Superior temporal gyrus (tissue), 1 donor: ENCODE measurements around the gene NNMT.

Experiments used
- DNase-seq: peaks from one replicate; pipeline ENCODE4 v3.0.0-alpha.2; 2016; ENCODE audit errors: extremely low spot score

Gene NNMT

DNA sequence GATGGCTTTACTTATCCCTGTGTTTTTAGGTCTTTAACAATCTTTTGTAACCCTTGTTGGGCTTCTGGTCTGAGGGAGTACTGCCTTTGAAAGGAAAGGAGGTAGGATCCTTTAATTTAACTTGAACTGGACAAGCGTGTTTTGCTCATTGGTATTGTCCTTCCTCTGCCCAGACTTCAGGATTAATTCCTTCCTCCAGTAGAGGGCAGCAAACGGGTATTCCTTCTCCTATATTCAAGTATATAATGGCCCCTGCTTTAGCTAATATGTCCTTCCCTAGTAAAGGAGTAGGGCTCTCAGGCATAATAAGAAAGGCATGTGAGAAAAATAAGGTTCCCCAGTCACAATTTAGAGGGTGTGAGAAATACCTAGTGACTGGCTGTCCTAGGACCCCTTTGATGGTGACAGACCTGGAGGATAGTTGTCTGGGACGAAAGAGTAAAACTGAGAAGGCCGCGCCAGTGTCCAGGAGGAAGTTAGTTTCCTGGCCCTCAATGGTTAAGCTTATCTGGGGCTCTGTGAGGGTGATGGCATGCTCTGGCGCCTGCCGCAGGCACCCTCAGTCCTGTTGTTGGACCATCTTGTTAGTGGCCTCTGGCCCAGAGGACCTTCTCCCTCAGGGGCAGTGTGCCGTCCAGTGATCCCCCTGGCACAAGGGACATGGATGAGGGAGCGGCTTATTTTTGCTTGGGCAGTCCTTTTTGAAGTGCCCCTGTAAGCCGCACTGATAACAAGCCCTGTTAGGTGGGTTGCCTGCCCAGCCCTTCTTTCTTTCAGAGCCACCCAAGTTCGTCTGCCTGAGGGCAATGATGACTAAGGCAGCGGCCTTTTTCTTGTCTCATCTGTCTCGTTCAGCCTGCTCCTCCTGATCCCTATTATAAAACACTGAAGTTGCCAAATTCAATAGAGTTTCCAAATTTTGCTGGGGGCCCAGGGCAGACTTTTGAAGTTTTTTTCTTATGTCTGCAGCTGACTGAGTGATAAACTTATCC lies 52.3 kb downstream of the NNMT start:
- DNase-seq = peak; percentile 86

DNA sequence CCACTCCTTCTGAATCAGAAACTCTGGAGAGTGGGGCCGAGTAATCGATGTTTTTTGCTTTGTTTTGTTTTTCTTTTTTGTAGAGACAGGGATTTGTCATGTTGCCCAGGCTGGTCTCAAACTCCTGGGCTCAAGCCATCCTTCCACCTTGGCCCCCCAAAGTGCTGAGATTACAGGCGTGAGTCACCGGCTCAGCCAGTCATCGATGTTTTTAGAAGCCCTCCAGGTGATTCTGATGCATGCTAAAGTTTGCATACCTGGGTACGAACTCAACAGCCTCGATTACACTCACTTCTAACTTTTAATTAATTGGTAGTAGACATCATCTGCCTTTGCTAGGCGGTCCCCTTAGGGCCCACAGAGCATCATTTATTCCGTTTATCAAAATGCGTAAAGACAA lies 53.8 kb downstream of the NNMT start:
- DNase-seq = no peak

DNA sequence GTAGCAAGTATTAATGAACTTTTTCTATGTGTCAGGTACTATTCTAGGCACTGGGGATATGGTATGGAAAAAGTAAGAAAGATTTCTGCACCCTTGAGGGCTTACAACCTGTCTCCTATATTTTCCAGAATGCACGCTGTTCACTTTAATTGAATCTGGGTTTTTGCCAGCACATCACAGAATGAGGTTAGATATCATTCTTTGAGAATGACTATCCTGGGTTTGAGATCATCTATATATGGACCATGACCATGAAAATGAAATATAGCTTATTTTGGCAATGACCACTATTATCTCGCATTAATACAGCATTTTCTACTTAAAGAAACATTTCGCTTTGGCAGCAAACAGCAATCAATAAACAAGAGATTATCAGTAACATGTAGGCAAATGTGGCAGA lies 57.2 kb downstream of the NNMT start:
- no peak for DNase-seq

DNA sequence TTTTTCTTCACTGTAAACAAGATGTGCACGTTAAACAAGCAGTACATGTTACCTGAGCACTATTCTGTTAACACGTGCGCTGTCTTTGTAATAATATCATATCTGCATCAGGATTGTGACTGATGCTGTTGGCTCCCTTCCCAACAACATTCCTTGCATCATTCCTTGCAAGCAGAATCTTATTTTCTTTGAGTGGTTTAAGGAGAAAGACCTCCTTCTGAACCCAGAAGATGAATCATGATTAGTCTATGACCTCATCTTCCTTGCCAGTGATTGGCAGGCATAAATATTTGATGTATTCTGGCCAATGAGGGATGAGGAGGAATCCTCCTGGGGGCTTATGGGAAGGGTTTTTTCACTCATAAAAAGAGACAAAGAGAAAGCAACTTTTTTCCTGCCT lies 57.9 kb downstream of the NNMT start:
- no peak for DNase-seq

DNA sequence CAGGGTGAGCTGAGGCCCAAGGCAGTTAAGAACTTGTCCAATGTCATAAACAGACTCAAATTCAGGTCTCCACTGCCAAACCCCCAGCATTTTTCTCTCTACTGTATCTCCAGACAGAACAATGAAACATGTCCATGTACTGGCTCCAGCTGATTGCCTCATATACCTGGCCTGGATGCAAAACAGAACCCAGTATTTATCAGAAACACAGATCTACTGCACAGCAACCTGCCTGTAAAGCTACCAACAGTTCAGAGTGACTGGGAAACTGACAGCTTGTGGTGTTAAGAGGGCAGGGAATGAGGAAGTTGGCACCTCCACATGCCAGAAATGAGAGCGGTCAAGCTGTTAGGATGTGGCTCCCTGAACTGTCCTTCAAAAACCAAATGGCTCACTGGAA lies 62.5 kb downstream of the NNMT start:
- DNase-seq = no peak

DNA sequence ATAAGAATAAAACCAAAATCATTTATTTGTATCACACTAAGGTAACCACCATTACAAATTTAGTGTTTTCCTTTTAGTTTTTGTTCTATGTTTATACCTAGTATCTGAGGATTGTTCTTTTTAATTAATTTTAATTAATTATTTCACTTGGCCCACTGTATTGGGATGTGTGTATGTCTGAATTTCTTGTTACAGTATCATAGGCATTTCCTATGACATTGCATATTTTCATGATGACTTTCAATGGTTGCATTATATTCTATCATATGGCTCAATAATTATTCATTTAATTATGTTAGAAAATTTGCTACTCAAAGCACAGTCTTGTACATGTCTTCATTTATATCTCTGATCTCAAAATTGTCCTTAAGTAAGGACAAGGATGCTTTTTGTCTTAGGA lies 63.1 kb downstream of the NNMT start:
- no peak for DNase-seq

DNA sequence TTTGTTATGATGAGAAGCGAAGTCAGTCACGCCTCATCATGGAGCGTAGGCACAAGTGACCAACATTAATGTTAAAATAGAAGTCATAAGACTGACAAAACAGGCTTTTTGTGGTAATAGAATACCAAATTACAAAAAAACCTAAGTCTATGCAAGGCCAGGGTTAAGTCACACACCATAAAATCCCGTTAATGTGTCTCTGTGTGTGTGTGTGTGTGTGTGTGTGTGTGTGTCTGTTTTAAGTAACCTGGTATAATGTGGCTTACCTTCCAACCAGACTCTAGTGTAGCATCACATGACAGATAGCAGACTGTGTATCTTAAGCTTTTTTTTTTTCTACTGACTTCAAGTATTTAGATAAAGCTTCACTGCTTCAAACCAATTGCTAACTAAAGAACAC lies 66.1 kb downstream of the NNMT start:
- no peak for DNase-seq

DNA sequence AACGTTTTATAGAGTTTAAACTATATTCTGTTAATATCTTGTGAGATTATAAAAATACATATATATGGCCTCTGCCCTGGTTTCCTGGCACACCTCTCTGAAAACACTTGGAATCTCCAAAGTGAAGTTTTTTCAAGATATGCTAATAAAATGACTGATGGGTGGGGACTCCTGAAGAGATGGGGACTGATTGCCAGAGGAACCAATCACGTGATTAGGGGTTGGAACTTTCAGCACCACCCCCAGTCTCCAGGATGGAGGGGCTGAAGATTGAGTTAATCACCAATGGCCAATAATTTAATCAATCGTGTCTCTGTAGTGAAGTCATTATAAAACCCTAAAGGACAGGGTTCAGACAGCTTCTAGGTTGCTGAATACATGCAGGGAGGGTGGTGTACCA lies 66.8 kb downstream of the NNMT start:
- DNase-seq = no peak
